IPS-NIHi7 (cell line): ENCODE results near the gene LMO4.

ENCODE experiments used
- DNase-seq: peaks from one replicate; pipeline ENCODE4 v3.0.0; 2012; ENCODE audit warnings: mixed read lengths; ENCODE audit errors: extremely low spot score

LMO4 gene

DNA sequence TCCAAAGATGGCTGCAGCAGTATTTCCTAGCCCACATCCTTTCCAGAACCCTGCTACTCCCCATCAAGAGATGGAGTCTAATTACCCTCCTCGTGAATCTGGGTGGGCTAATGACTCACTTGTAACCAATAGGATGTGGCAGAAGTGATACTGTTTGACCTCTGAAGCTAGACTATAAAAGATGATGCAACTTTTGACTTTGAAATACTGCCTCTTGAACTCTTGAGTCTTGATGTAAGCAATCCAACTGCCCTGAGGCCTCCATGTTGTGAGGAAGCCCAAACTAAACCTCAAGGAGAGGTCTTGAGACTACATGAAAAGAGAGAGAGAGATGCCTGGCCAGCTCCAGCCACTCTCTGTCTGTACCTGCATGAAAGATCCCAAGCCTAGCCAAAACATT lies 29.5 kb downstream of the LMO4 start:
- no peak for DNase-seq

DNA sequence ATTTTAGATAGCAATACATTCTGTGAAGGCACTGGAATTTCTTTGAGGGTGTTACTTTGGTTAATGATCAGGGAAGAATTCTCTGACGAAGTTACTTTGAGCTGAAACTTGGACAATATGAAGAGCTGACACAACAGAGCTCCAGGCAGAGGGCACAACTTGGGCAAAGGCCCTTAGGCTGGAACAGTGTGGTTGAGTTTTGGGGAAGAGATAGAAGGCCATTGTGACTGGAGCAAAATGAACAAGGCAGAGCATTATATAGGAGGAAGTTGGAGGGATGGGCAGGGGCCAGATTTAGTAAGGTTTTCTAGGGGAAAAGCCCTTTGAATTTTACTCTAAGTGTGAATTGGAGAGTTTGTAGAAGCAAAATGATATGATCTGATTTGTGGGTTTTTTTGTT lies 30.9 kb downstream of the LMO4 start:
- no peak for DNase-seq

DNA sequence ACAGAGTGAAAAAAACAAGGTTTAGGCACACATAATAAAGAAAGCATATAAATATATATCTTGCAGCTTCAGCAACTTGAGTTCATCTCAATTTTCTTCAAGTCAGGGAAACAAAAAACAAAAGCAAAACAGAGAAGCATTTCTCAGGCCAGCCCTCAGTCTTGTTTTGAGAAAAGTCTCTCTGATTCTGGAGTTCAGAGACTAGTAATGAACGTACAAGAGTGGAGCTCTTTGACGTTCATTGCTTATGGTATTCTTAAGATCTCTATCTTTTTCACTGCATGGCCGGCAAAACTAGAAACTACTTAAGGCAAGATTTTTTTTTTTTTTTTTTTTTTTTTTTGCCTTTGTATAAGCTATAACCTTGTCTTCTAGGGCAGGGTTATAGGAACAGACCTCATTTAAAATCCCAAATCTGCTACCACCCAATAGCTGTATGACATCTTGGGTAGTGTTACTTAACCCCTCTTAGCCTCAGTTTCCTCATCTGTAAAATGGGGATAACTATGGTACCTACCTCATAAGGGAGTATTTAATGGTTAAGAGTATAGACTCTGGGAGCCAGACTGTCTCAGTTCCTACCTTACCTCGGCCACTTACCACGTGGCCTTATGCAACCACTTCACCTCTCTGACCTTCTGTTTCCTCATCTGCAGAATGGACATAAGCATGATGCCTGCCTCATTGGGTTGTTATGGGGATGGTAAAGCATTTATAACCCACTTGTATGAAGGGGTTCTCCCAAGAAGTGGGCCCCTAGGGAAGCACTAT lies 33.6 kb downstream of the LMO4 start:
- DNase-seq = no peak

DNA sequence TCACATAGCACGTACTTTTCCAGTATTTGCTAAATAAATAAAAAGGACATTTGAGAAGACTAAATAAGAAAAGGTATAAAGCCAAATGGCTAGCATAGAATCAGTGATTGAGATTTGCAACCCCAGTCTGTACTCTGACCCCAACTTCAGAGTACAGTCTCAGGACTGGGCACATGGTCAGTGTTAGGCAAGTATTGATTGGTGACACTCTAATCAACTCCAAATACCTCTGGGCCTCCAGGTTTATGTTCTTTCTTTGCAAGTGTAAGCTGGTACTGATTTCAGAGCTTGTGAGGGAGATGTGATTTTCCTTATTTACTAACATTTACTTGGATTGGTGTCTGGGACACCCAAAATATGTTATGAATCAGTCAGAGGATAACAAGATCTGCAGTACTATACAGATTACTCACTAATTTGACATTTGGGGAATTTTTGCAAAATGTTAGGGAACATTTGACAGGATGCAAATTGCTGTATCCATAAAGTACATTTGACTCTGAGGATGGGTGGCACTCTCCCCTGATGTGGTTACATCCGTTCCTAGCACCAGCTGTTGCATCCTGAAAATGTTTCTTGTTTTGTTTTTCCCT lies 34.2 kb downstream of the LMO4 start:
- DNase-seq = no peak

DNA sequence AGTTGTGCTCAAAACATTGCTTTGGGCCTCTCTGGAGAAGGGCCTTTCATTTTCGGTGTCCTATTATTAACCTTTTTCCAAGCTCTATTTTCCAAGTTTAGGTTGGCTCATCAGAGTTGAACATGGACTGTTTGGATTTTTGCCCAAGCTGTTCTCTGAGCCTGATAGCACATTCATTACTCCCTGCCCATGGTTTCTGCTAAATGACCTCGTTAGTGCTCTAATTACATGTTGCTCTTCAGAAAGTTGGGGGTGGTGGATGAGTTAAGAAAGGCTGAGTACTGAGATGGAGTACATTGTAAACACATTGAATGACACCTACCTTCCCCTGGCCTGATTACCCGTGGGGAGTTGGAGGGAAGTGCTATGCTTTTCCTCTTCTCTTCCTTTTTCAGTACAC lies 38.9 kb downstream of the LMO4 start:
- no peak for DNase-seq

DNA sequence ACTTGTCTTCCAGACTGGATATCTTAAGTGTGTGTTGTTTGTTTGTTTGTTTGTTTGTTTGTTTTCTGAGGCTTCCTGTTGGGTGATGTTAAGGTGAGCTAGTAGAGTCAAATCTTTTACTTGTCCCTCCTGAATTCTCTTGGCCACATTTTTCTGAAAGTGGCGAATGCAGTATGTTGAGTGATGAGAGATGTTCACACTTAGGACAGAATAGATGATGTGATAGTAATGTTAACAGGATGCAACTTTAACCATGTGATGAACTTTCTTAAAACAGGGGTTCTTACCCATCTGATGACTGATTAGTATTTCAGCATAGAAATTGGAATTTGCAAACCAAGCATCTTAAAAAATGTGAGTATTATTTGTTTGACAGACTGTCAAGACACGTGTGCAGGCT lies 40.2 kb downstream of the LMO4 start:
- DNase-seq = no peak

DNA sequence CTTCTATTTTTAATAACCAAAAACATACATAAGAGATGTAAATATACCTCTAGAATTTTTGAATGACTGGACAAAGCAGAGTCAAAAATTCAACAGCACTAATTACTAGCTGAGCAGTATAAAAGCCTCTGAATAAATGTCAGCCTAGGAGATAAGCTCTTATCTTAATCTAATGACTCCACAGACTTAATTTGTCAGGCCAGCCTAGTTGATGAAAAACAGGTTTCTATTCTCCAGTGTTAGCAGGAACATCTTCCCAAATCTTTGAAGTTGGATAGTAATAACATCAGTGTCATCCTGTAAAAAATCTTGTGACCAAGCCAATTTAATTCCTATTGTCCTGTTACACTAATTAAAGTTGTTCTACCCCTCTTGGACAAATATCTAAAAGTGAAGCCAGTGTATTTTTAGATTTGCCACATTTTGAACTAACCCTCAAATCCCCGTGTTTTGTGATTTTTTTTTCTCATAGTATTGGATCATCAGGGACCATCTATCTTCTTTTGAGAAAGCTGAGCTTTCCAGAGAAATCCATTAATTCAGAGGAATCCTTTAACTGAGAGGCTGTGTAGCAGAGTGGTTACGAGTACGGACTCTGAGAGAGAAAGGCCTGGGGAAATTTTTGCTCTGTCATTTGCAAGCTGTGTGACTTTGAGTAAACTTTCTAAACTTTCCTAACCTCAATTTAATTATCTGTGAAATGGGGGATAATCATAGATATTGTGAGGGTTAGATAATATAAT lies 41.2 kb downstream of the LMO4 start:
- no peak for DNase-seq

DNA sequence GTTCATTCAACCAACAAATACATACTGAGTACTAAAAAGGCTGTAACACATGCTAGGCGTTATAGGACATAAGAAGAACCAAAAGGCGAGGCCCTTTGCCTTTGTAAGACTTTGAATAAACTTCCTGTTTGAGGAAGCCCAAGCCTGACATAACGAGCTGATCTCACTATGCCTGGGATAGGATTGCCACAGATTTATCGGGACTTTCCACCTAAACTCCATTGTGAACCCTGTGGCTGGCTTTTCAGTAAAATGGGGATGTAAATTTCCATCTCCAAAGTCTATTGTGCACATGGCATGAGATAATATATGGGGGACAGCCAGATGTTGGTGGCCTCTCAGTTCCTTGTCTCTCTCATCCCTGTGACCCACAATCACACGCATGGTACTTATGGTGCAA lies 41.9 kb downstream of the LMO4 start:
- no peak for DNase-seq

DNA sequence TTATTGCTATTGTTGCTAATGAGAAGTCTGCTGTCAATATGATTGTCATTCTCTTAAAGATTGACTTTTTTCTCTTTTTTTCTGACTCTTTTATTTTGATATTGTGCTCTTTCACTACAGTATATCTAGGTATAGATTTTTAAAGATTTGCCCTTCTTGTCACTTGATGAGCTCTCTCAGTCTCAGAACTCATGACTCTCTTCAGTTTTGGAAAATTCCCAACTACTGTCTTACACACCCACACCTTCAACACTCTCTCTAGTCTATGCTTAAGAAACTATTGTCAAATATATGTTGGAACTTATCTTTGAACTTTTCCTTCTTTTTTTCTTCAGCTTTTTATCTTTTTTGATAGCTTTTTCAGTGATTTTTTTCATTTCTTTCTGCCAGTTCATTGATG lies 50.6 kb downstream of the LMO4 start:
- DNase-seq = no peak

DNA sequence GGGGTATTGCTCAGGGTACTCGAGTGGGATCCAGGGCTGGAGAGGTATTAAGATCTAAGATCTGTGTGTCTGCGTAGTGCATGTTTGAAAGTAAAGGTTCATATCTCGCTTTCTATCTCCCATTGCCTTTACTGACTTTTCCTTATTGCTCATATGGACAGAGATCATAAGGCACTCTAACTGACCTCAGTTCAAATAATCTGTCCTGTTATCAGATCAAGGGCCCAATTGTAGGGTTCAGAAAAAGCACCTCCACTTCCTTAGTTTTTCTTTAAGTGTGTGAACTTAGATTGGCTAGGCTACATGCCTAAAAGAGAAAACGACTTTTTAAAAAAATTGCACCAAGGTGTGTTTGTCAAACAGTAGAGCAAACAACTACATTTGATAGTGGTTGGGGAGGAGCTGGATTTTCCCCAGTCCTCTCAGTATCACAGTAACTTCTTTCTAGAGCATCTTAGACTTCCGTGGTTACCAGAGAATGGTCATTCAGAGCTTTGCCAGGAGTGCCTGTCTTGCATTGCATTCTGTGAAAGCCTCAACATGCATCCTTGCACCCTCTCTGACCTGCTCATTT lies 57.6 kb downstream of the LMO4 start:
- no peak for DNase-seq

DNA sequence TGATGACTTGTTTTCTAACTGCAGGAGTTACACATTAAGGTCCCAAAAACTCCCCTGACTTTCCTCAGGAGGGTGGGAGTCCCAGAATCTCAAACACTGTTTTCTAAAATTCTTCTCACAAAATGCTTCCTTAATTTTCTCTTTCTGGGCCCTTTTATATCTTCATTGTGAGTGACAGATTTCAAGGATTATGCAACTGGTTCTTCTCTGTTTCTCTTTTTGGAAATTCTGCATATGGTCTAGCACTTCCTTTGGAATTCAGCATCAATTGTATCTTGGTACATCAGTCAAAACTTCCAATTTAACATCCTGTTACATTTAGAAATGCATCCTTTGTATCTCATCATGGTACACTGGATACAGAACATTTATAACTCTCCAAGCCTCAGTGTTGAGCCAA lies 59.7 kb downstream of the LMO4 start:
- no peak for DNase-seq

DNA sequence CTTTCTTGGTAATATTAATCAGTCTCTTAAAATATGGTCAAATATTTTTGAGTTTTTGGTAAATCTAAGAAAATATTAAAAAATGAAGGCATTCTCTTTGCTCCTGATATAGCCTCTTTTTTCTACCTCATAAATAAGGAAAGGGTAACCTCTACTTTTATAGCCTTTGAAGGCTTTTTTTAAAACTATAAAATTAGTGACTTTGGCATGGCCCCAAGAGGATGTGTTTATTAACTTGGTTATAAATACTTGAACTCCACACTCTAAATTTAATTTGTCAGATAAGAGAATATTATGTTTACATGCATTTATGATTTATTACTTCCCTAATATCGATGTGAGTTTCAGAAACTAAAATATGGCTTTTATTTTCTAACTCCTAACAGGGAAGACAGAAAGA lies 60.3 kb downstream of the LMO4 start:
- no peak for DNase-seq

DNA sequence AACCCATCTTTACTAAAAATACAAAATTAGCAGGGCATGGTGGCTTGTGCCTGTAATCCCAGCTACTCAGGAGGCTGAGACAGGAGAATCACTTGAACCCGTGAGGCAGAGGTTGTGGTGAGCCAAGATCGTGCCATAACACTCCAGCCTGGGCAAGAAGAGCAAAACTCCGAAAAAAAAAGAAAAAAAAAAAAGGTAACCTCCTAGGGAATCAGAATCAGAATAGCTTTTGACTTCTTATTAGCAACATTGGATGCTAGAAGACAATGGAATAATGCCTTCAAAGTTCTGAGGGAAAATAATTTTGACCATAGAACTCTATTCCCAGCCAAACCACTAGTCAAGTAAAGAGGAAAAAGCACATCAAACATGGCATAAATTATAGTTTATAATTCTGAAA lies 60.9 kb downstream of the LMO4 start:
- DNase-seq = no peak

DNA sequence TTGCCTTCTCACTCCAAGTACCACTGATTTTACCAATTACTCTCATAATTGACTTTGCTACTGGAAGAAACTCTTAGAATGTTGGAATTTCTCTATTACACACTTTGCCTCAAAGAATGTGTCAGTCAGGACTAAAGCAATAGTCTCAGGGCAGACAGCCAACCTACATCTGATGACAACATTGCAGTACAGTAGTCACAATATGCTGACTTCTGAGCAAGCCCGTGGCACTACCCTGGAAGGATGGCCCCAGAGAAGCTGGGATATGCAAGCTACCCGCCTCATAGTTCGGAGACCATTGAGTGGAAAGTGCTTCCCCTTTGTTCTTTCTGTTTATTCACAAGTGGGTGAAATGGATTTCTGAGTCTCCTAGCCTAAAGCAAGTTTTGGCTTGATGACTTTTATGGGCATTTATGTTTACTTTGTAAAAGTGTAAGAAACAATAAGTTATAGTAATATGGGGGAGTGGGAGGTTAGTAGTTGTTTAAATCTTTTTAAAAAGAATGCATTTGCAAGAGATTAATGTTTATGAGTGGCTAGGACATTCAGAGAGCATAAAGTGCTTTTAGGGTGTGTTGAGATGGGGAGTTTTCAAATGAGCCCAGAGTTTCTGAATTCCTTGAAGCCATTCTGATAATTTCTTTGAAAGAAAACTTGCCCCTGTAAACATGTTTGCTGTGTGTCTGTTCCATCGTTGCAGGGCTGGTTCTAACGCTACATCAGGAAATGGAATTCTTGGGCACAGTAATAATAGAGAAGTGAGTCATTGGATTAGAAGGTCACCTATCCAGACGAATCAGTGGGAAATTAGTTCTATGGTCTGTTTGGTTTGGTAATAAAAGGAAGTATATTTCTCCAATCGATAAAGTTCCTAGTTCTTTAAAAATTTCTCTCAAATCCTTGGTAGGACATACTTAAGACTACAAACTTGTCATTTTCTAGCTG lies 63.8 kb downstream of the LMO4 start:
- DNase-seq = no peak

DNA sequence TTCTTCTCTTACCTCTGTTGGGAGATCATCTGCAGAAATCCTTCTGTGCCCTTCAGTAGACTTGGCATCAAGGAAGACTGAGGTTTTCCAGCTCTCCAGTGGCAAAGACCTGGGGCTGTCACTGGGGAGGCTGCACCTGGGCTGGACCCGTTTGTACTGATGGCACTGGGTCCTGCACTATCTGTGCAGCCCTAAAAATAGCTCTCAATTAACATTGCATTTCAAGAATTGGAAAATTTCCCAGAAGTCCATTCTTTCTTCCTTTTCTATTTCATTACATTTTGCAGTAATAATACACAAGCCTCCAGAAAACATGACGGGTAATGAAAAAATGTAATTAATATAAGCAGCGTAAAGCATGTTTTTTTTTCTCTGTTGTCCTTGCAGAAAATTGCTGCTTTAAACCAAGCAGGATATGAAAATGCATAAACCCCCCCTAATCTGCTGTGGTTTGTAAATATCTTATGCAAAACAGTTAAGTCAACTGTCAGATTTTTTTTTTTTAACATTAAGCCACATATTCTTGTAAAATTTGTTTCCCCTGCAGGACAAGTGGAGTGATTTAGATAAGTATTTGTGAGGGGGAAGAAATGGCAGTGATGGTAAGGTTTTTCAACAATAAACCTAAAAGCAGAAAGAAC lies 64.9 kb downstream of the LMO4 start:
- DNase-seq = no peak

DNA sequence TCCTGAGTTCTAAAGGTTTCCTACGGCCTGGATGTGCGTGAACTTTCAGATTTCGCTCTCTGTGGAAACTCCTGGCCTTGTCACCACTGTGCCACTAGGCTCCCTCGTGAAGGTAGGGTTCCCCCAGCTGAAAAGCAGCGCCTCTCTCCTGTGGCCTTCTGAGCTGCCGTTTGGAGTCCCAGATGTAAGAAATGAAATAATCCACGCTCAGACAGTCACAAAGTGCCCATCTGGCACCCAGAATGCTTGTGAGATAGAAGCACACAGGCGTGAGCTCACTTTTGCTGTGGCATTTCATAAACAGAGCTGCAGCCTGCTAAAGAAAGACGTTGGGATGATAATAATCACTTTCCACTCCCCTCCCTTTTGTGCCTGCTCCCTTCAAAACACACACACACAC lies 65.8 kb downstream of the LMO4 start:
- DNase-seq = no peak

DNA sequence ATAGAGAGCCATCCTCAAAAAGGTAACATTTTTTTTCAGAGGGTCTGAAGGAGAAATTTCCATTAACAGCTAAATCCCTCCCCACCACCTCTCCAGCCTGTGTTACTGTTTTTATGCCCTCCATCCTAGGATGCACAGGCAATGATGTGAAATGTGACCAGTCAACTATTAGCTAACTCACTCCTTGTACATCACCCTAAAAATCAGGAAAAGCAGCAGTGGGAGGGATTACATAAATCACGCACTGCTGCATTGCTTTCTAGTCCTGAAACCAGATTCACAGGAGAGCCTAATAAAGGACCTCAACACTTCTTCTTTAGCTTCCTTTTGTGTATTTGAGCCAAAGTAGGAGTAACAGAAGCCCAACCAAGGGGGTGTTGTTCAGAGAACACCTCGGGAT lies 66.3 kb downstream of the LMO4 start:
- DNase-seq = no peak
